GM18505 (cell line): ENCODE measurements around the gene CHST11.

Experiments
- ATAC-seq: cut with Tn5 transposase; IDR thresholded peaks from one replicate; pipeline ENCODE4 v1.9.1; 2021; ENCODE audit not compliant: unreplicated experiment
- POLR2A ChIP-seq: IDR thresholded peaks from 4 replicates; pipeline ENCODE4 v1.6.1; 2011; ENCODE audit warnings: borderline replicate concordance; ENCODE audit not compliant: insufficient read depth, insufficient read length; ENCODE audit errors: extremely low read depth

Gene CHST11

GRCh38 chr12:104700324-104700723 is 243.6 kb downstream of the CHST11 start:
- no peak for TF ChIP-seq POLR2A
- no peak for ATAC-seq

DNA sequence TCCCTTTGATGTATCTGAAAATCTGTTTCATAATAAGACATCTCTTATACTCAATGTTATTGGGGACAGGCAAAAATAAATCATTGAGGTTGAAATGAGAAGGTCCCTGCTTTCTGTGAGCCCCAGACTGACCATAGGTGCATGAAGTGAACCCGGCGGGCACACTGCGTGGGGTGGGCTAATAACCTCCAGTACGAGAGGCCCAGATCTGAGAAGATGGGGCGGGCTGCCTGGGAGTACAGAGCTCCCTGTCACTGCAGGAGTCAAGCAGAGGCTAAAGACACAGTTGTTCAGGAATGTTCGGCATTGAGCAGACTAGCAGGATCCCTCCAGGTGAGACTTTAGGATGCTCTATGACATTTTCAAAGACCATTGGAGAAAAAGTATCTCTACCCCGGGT is 244.6 kb downstream of the CHST11 start:
- TF ChIP-seq POLR2A, result no peak
- no peak for ATAC-seq

- no peak for ATAC-seq
- no peak for TF ChIP-seq POLR2A
These were observed 245.0 kb downstream of the CHST11 start for GRCh38 chr12:104701756-104702155.

GRCh38 chr12:104702565-104703139 is 245.9 kb downstream of the CHST11 start:
- ATAC-seq, result no peak
- no peak for TF ChIP-seq POLR2A

- no peak for ATAC-seq
- TF ChIP-seq POLR2A, result no peak
These were observed 246.6 kb downstream of the CHST11 start for GRCh38 chr12:104703372-104703771.

- ATAC-seq, result no peak
These were observed 247.6 kb downstream of the CHST11 start for GRCh38 chr12:104704224-104704779.

GRCh38 chr12:104707194-104707593 is 250.4 kb downstream of the CHST11 start:
- ATAC-seq, result no peak
- TF ChIP-seq POLR2A, result no peak

More at GRCh38 chr12:104704224-104704779, 247.6 kb downstream of the CHST11 start:
- TF ChIP-seq POLR2A, result no peak

DNA sequence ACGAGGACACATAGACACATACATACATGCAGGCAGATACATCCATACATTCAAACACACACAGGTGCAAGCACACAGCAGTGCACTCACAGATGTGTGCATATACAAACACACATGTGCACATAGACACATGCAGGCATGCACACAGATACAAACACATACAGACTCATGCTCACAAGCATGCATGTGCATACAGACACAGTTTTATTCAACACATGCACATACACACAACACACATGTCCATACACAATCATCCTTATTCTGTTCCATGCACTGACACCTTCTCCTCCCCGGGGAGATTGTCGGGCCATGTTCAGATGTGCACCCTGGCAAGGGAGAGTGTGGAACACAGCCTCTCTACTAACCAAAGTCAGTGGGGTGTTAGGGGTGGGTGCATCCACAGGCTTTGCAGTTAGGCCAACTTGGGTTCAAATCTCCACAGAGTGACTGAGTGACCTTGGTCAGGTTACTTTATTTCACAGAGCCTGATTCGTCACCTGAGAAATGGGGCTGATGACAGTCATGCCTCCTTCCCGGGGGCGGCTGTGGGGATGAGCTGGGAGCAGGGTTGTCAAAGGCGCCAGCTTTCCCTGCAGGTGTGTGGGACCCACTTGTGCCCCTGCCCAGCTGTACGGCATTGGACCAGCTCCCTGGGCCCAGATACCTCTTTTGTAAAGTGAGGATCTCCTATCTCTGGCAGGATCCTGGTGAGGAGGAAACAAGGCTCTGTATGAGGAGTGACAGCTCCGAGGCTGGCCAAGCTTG is 251.2 kb downstream of the CHST11 start:
- ATAC-seq, result no peak
- no peak for TF ChIP-seq POLR2A

- ATAC-seq, result no peak
- TF ChIP-seq POLR2A, result no peak
These were observed 252.1 kb downstream of the CHST11 start for GRCh38 chr12:104708891-104709290.

GRCh38 chr12:104709692-104710435 is 253.1 kb downstream of the CHST11 start:
- TF ChIP-seq POLR2A, result no peak
- no peak for ATAC-seq

DNA sequence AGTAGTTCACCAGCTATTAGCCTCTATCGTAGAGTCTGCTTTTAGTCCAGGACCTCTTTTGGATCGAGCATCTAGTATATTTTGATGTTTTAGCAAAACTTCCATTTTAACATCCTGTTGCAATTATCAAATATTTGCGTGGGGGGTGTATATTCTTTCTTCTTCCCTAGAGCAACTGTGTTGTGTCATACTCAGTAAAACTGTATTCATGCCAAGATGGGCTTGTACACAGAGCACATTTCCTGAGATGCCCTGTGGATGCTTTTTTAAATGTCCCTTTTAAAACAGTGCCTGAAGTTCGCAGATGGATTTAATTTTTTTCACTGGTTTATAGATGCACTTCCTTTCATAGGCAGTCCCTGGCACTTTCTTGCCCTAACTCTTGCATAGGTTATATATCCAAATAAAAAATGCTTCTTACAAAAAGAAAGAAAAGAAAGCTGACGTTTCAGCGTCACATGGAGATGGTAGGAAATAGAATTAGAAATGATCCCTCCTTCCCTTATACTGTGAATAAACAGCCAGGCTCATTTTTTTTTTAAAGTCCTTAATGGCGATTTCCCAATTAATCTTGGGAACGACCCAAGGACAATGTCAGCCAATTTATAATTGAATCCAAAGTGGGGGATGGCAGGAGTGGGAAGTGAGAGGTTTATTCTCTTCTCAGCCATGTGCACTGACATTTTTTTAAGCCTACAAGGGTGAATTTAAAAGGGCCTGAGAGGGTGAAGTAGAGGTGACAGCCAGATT is 254.4 kb downstream of the CHST11 start:
- no peak for ATAC-seq
- no peak for TF ChIP-seq POLR2A

DNA sequence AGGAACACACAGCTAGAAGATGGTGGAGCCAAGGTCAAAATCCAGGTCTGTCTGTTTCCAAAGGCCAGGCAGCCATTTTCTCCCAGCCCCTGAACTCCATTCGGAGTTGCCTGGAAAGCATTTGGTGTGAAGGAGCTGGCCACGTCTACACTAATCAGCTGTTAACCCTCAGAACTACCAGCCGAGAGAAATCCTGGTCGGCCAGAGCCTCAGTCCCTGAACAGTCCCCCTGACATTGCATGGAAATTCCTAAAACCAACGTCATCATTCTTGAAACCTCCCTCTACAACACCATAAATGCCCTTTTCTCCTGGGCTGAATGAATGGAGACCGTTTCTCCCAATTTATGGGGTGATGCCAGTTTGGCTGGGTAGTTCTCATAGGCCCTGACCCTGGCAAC is 255.7 kb downstream of the CHST11 start:
- no peak for ATAC-seq
- no peak for TF ChIP-seq POLR2A

GRCh38 chr12:104712968-104713367 is 256.2 kb downstream of the CHST11 start:
- TF ChIP-seq POLR2A, result no peak
- ATAC-seq, result no peak
